Osteoblast (primary cell): ENCODE measurements around the gene FAS. TPM values are rescaled to one million over a fixed set of nuclear protein-coding genes. Genes with fewer than 3 reads are reported as not detected.

Experiments used
- DNase-seq: peaks from one replicate; pipeline ENCODE4 v3.0.0; 2011; ENCODE audit warnings: low spot score, mixed read lengths; ENCODE audit not compliant: insufficient read length; ENCODE audit errors: missing footprints
- H2AFZ ChIP-seq: 2 replicates; pipeline ENCODE4 v1.6.0; 2011; ENCODE audit warnings: mild to moderate bottlenecking, low read length
- H3K27ac ChIP-seq: 2 replicates; pipeline ENCODE4 v1.5.1; 2011; ENCODE audit warnings: mild to moderate bottlenecking, low read depth, low read length, moderate library complexity
- H3K27me3 ChIP-seq: 2 replicates; pipeline ENCODE4 v1.6.0; 2012; ENCODE audit warnings: mild to moderate bottlenecking, control low read depth, inconsistent platforms, low read length, moderate library complexity; ENCODE audit not compliant: insufficient read depth
- H3K36me3 ChIP-seq: 2 replicates; pipeline ENCODE4 v1.5.1; 2011; ENCODE audit warnings: mild to moderate bottlenecking, low read length, control low read depth, moderate library complexity; ENCODE audit not compliant: insufficient read depth
- H3K4me1 ChIP-seq: 2 replicates; pipeline ENCODE4 v1.5.1; 2011; ENCODE audit warnings: mild to moderate bottlenecking, low read length, control low read depth, moderate library complexity; ENCODE audit not compliant: insufficient read depth
- H3K4me2 ChIP-seq: 2 replicates; pipeline ENCODE4 v1.6.0; 2011; ENCODE audit warnings: mild to moderate bottlenecking, low read length; ENCODE audit not compliant: insufficient read depth
- H3K4me3 ChIP-seq: fragments of 200-600 bp; sonication (generic); 3 replicates; pipeline ENCODE4 v1.5.1; 2012; ENCODE audit warnings: mild to moderate bottlenecking, low read length, inconsistent platforms; ENCODE audit not compliant: insufficient read depth
- H3K79me2 ChIP-seq: 2 replicates; pipeline ENCODE4 v1.6.0; 2012; ENCODE audit warnings: mild to moderate bottlenecking, low read length, control low read depth, inconsistent platforms; ENCODE audit not compliant: insufficient read depth
- H3K9me3 ChIP-seq: 2 replicates; pipeline ENCODE4 v1.5.1; 2011; ENCODE audit warnings: low read depth, low read length, control low read depth
- H4K20me1 ChIP-seq: 2 replicates; pipeline ENCODE4 v1.6.0; 2012; ENCODE audit warnings: mild to moderate bottlenecking, low read length, control low read depth; ENCODE audit not compliant: insufficient read depth
- total RNA-seq: library from RNA; depleted of rRNA; stranded (reverse); fragments of >200 nt; gene quantifications from 2 replicates; pipeline ENCODE4 v1.2.3, GENCODE V29; 2012
- TF ChIP-seq, protein P1 (sequence below): IDR thresholded peaks from 2 replicates; pipeline ENCODE4 v1.5.1; 2011; ENCODE audit warnings: mild to moderate bottlenecking, low read depth, low read length, moderate library complexity; ENCODE audit errors: extremely low read depth

Gene FAS
- total RNA-seq, 1 donor = 49.6 TPM

DNA sequence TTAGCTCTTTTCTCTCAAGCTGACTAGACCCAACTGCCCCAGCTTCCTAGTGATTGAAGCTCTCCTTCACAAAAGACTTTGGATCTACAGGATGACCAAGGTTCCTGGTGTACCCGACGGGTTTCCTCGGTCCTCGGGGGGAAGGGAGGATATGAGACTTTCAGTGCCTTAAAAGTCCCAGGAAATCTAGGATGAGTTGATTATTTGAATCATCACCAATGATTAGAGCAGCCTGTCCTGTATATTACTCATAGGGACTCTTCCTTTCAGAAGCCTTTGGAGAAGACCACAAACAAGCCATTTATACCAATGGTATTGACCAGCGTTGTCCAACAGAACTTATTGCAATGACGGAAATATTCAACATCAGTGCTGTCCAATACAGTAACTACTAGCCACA, 31.9 kb upstream of the FAS start:
- H3K9me3 ChIP-seq = no peaks in the 10 kb centered on the region
- no peaks in the 10 kb centered on the region for H3K36me3 ChIP-seq
- H3K4me2 ChIP-seq = no peak overlapping the region
- peaks cover 2% of the 10 kb centered on the region for H3K4me1 ChIP-seq
- H3K4me3 ChIP-seq = no peak overlapping the region
- no peak for DNase-seq
- H3K27me3 ChIP-seq = no peaks in the 10 kb centered on the region
- no peaks in the 10 kb centered on the region for H3K79me2 ChIP-seq
- no peak overlapping the region for H2AFZ ChIP-seq
- H4K20me1 ChIP-seq = no peaks in the 10 kb centered on the region
- TF ChIP-seq, protein P1, sequence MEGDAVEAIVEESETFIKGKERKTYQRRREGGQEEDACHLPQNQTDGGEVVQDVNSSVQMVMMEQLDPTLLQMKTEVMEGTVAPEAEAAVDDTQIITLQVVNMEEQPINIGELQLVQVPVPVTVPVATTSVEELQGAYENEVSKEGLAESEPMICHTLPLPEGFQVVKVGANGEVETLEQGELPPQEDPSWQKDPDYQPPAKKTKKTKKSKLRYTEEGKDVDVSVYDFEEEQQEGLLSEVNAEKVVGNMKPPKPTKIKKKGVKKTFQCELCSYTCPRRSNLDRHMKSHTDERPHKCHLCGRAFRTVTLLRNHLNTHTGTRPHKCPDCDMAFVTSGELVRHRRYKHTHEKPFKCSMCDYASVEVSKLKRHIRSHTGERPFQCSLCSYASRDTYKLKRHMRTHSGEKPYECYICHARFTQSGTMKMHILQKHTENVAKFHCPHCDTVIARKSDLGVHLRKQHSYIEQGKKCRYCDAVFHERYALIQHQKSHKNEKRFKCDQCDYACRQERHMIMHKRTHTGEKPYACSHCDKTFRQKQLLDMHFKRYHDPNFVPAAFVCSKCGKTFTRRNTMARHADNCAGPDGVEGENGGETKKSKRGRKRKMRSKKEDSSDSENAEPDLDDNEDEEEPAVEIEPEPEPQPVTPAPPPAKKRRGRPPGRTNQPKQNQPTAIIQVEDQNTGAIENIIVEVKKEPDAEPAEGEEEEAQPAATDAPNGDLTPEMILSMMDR = no peak
- H3K27ac ChIP-seq = peak overlapping the region; percentile 3

DNA sequence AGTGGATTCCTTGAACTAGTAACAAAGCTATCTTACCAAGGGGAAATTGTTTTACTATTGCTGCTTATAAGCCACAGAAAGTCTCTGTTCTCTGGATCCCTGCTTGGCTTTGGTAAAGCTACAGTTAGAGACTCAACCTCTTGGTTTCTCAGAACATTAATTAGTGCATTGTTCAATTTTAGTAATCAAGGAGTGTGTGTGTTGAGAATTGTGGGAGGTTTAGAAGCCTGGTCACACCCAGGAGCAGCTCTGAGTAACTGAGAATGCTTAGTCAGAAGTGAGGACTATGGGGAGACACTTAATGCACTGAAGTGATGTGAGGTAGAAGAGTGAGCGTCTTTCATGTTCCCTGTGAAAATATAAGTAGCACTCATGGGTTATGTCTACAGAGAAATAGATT, 29.8 kb upstream of the FAS start:
- no peaks in the 10 kb centered on the region for H3K27me3 ChIP-seq
- no peak overlapping the region for H3K4me3 ChIP-seq
- TF ChIP-seq, protein P1 = no peak
- H3K79me2 ChIP-seq = no peaks in the 10 kb centered on the region
- H4K20me1 ChIP-seq = no peaks in the 10 kb centered on the region
- no peak overlapping the region for H3K4me2 ChIP-seq
- peaks cover 2% of the 10 kb centered on the region for H3K4me1 ChIP-seq
- no peak overlapping the region for H3K27ac ChIP-seq
- H2AFZ ChIP-seq = no peak overlapping the region
- no peaks in the 10 kb centered on the region for H3K36me3 ChIP-seq
- no peaks in the 10 kb centered on the region for H3K9me3 ChIP-seq
- DNase-seq = no peak

DNA sequence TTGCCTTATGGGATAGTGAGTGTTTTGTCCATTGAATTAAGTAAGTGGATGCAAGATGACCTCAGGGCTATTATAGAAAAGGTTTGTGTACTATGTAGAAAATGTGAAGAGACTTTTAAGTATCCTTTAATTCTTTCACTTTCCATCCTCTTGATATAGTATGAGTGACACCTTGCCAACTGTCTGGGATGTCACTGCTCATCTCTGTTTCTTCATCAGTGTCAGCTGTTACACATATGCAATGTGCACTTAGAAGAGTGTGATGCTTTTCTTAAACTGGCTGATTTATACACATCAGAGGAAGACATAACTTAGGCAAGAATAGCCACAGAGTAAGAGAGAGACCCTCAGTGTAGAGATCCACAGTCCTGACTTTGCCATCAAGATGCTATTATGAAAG, 29.3 kb upstream of the FAS start:
- TF ChIP-seq, protein P1 = no peak
- H3K4me1 ChIP-seq = peaks cover 2% of the 10 kb centered on the region
- no peak overlapping the region for H2AFZ ChIP-seq
- H3K79me2 ChIP-seq = no peaks in the 10 kb centered on the region
- no peaks in the 10 kb centered on the region for H4K20me1 ChIP-seq
- no peaks in the 10 kb centered on the region for H3K36me3 ChIP-seq
- no peak for DNase-seq
- H3K4me2 ChIP-seq = no peak overlapping the region
- H3K4me3 ChIP-seq = no peak overlapping the region
- no peaks in the 10 kb centered on the region for H3K27me3 ChIP-seq
- no peaks in the 10 kb centered on the region for H3K9me3 ChIP-seq
- H3K27ac ChIP-seq = no peak overlapping the region

DNA sequence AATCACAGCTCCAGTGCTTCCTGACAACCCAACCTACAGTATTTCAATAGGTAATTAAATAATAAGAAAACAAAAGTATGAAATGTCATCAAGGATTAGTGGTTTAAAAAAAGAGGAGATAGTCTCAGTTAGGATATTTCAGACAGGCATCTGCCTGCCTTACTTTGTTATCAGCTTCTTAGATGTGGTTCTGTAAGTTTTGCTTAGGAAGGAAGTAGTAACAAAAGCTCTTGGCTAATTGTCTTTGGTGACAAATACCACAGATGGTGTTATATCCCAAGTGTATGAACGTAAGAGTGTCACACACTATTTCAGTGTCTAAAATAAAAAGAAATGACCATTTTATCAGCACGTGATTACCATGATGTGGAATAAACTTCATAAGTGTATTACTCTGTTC, 28.3 kb upstream of the FAS start:
- H3K4me3 ChIP-seq = no peak overlapping the region
- no peak overlapping the region for H2AFZ ChIP-seq
- peaks cover 2% of the 10 kb centered on the region for H3K4me1 ChIP-seq
- no peak overlapping the region for H3K27ac ChIP-seq
- H3K4me2 ChIP-seq = no peak overlapping the region
- H3K9me3 ChIP-seq = no peaks in the 10 kb centered on the region
- no peaks in the 10 kb centered on the region for H3K36me3 ChIP-seq
- TF ChIP-seq, protein P1 = no peak
- no peaks in the 10 kb centered on the region for H3K27me3 ChIP-seq
- no peaks in the 10 kb centered on the region for H3K79me2 ChIP-seq
- no peak for DNase-seq
- no peaks in the 10 kb centered on the region for H4K20me1 ChIP-seq
